ENCODE measurements around the gene OTOG.

- TF ChIP-seq, protein P1, sequence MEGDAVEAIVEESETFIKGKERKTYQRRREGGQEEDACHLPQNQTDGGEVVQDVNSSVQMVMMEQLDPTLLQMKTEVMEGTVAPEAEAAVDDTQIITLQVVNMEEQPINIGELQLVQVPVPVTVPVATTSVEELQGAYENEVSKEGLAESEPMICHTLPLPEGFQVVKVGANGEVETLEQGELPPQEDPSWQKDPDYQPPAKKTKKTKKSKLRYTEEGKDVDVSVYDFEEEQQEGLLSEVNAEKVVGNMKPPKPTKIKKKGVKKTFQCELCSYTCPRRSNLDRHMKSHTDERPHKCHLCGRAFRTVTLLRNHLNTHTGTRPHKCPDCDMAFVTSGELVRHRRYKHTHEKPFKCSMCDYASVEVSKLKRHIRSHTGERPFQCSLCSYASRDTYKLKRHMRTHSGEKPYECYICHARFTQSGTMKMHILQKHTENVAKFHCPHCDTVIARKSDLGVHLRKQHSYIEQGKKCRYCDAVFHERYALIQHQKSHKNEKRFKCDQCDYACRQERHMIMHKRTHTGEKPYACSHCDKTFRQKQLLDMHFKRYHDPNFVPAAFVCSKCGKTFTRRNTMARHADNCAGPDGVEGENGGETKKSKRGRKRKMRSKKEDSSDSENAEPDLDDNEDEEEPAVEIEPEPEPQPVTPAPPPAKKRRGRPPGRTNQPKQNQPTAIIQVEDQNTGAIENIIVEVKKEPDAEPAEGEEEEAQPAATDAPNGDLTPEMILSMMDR (IDR thresholded peaks at IDR 0.05; ENCODE audit: insufficient read depth, low read length), result peak; percentile 99
- no peak for TF ChIP-seq POLR2AphosphoS5 (IDR thresholded peaks at IDR 0.05; ENCODE audit: low read depth)
Observed at GRCh38 chr11:17598700-17599459, 51.8 kb downstream of the OTOG start.

Data from HL-60 (cell line).